Measurements from ENCODE around the gene SOX3. TPM values are rescaled to one million over a fixed set of nuclear protein-coding genes. Genes with fewer than 3 reads are reported as not detected.

SOX3 gene
- total and polyA plus RNA-seq, 2 of the 8 experiments (the other 6 are each of a cell fraction or from before 2014, with no cell fraction given), result 10.4 to 41.0 TPM

GRCh38 chrX:140500441-140500840, 4.4 kb downstream of the SOX3 start:
- Histone ChIP-seq H3K9ac (replicated peaks in 1 of 4; ENCODE audit: extremely low read depth in 1 of 4, low read depth in 3 of 4, low read length in 3 of 4) (no peak overlapping the region), H2AK5ac (ENCODE audit: low read depth, low read length) (no peak overlapping the region), H3K4me2 (ENCODE audit: insufficient read depth in 1 of 2, low read depth in 2 of 2, low read length in 2 of 2) (peak overlapping the region; percentile 28 to 68; a peak in 2 of 4 replicates), H3K27me3 (replicated peaks in 1 of 4; ENCODE audit: control insufficient read depth in 3 of 4, extremely low read depth in 1 of 4, insufficient read depth in 3 of 4, low read length in 3 of 4) (peaks cover 1 to 27% (median 13%) of the 10 kb centered on the region in 4 experiments; a peak in 6 of 7 replicates), H2BK20ac (ENCODE audit: low read length) (no peak overlapping the region), H4K91ac (replicated peaks; ENCODE audit: insufficient read length, low read length) (no peak overlapping the region), H4K20me1 (replicated peaks in 1 of 2; ENCODE audit: control insufficient read depth in 1 of 2, insufficient read depth in 2 of 2, low read length in 2 of 2) (peaks cover 0 to 2% of the 10 kb centered on the region in 2 experiments), H2BK5ac (ENCODE audit: low read depth, low read length) (no peak overlapping the region), H3K79me1 (ENCODE audit: low read depth, low read length) (no peaks in the 10 kb centered on the region), H3K79me2 (ENCODE audit: control insufficient read depth in 1 of 2, insufficient read depth in 2 of 2, low read length in 2 of 2) (peaks cover 0 to 3% of the 10 kb centered on the region in 2 experiments; a peak in 1 of 4 replicates), H4K5ac (ENCODE audit: insufficient read length, low read depth, low read length) (no peak overlapping the region), H3K23ac (ENCODE audit: insufficient read length) (no peak overlapping the region), H3K27ac (ENCODE audit: low read depth, low read length) (no peak overlapping the region), H2BK12ac (ENCODE audit: low read depth, low read length) (no peak overlapping the region), H3K14ac (ENCODE audit: insufficient read length) (no peak overlapping the region), H2BK15ac (ENCODE audit: low read length) (no peak overlapping the region), H3K9me3 (ENCODE audit: insufficient read depth in 2 of 2, low read depth in 1 of 2, low read length in 1 of 2) (no peaks in the 10 kb centered on the region), H3K36me3 (ENCODE audit: control insufficient read depth in 2 of 4, insufficient read depth in 4 of 4, low read length in 3 of 4) (no peaks in the 10 kb centered on the region), H3K4me1 (replicated peaks in 1 of 4; ENCODE audit: control insufficient read depth in 3 of 4, insufficient read depth in 4 of 4, low read length in 3 of 4) (peaks cover 0 to 10% (median 3%) of the 10 kb centered on the region in 4 experiments; a peak in 4 of 7 replicates), H2AFZ (ENCODE audit: low read length) (no peak overlapping the region; the same call in 1 of the 2 replicates), H3K4ac (replicated peaks; ENCODE audit: insufficient read length, low read depth, low read length) (no peak overlapping the region), H3K23me2 (ENCODE audit: low read depth, low read length) (peaks cover 8% of the 10 kb centered on the region; the same call in 1 of the 2 replicates), H2BK120ac (replicated peaks; ENCODE audit: low read depth, low read length) (no peak overlapping the region), H3K18ac (ENCODE audit: extremely low read depth, low read length) (no peak overlapping the region), H3K56ac (replicated peaks; ENCODE audit: insufficient read length, low read depth, low read length) (no peak overlapping the region), H4K8ac (ENCODE audit: extremely low read depth, insufficient read depth, low read length) (no peak overlapping the region), H3K4me3 (ENCODE audit: extremely low read depth in 1 of 4, insufficient read depth in 2 of 4, low read depth in 3 of 4, low read length in 4 of 4) (peak overlapping the region in 1 of 4 experiments; percentile 72; a peak in 1 of 8 replicates)
- POLR2A ChIA-PET (ENCODE audit: partially characterized antibody), result no interaction called here
- DNase-seq (ENCODE audit: low read depth in 1 of 2, low spot score in 2 of 2), result no peak
- CTCF ChIA-PET (ENCODE audit: partially characterized antibody), result interaction anchor here (1.3 to 1.4 kb wide), 3 partner anchors 8 to 322 kb away, joined by 3 to 4 read pairs (median 3); no protein-coding TSS in a partner anchor
- TF ChIP-seq MAFK (IDR thresholded peaks at IDR 0.05; ENCODE audit: low read depth, low read length) (no peak), ATF3 (IDR thresholded peaks at IDR 0.05; ENCODE audit: insufficient read depth, low read depth, low read length) (no peak), EP300 (IDR thresholded peaks at IDR 0.05; ENCODE audit: borderline replicate concordance in 1 of 2, low read depth in 2 of 2, low read length in 2 of 2) (no peak)
- no peak for FAIRE-seq
- 16% methylated on average over 5 of the region's 9 CpGs; no CpG with 5 or more reads in 1 of the 2 experiments for WGBS, 2 experiments (ENCODE audit: extremely low coverage in 1 of 2, insufficient coverage in 1 of 2, insufficient read length in 1 of 2, insufficient replicate concordance in 2 of 2, low coverage in 1 of 2, low lambda C conversion rate in 2 of 2, missing lambda C conversion rate in 1 of 2)
